H9 (cell line): ENCODE results near the gene ARL17B. TPM values are rescaled to one million over a fixed set of nuclear protein-coding genes. Genes with fewer than 3 reads are reported as not detected.
"Not testable (repeated sequence)": the region's sequence is repeated elsewhere in the genome, so short reads cannot be mapped to it uniquely, and the experiment has no call there.

ENCODE experiments used
- DNase-seq: peaks from one replicate; pipeline ENCODE4 v3.0.0-alpha.2; 2017
- H2AFZ ChIP-seq: one replicate; pipeline ENCODE4 v1.6.1; 2013; ENCODE audit warnings: mild to moderate bottlenecking, low read length, control low read depth, moderate library complexity
- H2AK5ac ChIP-seq: 2 replicates; pipeline ENCODE4 v1.6.1; 2013; ENCODE audit warnings: low read length, control low read depth, mixed read lengths; ENCODE audit not compliant: insufficient read length
- H2BK120ac ChIP-seq: one replicate; pipeline ENCODE4 v1.6.1; 2013; ENCODE audit warnings: low read depth, mild to moderate bottlenecking, low read length, control low read depth, inconsistent platforms; ENCODE audit not compliant: poor library complexity, severe bottlenecking
- H2BK12ac ChIP-seq: 2 replicates; pipeline ENCODE4 v1.6.1; 2013; ENCODE audit warnings: low read length, control low read depth, mixed read lengths, low read depth; ENCODE audit not compliant: insufficient read length
- H2BK15ac ChIP-seq: 2 replicates; pipeline ENCODE4 v1.6.1; 2013; ENCODE audit warnings: low read depth, low read length, control low read depth
- H2BK20ac ChIP-seq: one replicate; pipeline ENCODE4 v1.6.1; 2013; ENCODE audit warnings: low read depth, mild to moderate bottlenecking, low read length, control low read depth, inconsistent platforms; ENCODE audit not compliant: poor library complexity, severe bottlenecking
- H2BK5ac ChIP-seq: 2 replicates; pipeline ENCODE4 v1.6.1; 2013; ENCODE audit warnings: low read length, control low read depth, mixed read lengths; ENCODE audit not compliant: insufficient read length
- H3K14ac ChIP-seq: 2 replicates; pipeline ENCODE4 v1.6.1; 2013; ENCODE audit warnings: low read length, control low read depth; ENCODE audit not compliant: insufficient read depth
- H3K18ac ChIP-seq: 2 replicates; pipeline ENCODE4 v1.6.1; 2013; ENCODE audit warnings: low read depth, mild to moderate bottlenecking, mixed read lengths, low read length, control low read depth; ENCODE audit not compliant: insufficient read length
- H3K23ac ChIP-seq: 2 replicates; pipeline ENCODE4 v1.6.1; 2013; ENCODE audit warnings: low read length, control low read depth, mixed read lengths, low read depth; ENCODE audit not compliant: insufficient read length
- H3K23me2 ChIP-seq: 2 replicates; pipeline ENCODE4 v1.6.1; 2013; ENCODE audit warnings: low read depth, mild to moderate bottlenecking, mixed read lengths, low read length, control low read depth; ENCODE audit not compliant: insufficient read length, poor library complexity, severe bottlenecking
- H3K27ac ChIP-seq: 2 replicates; pipeline ENCODE4 v1.5.1; 2013; ENCODE audit warnings: low read length, control low read depth, mixed read lengths, low read depth; ENCODE audit not compliant: insufficient read length
- H3K27me3 ChIP-seq: 2 replicates; pipeline ENCODE4 v1.6.1; 2013; ENCODE audit warnings: low read length, control low read depth, inconsistent platforms; ENCODE audit not compliant: insufficient read depth
- H3K4ac ChIP-seq: 2 replicates; pipeline ENCODE4 v1.6.1; 2013; ENCODE audit warnings: low read depth, mild to moderate bottlenecking, control low read depth, inconsistent platforms, low read length, moderate library complexity
- H3K4me1 ChIP-seq: 2 replicates; pipeline ENCODE4 v1.6.1; 2013; ENCODE audit warnings: low read length, control low read depth, inconsistent platforms; ENCODE audit not compliant: insufficient read depth
- H3K4me2 ChIP-seq: 2 replicates; pipeline ENCODE4 v1.6.1; 2013; ENCODE audit warnings: low read length, control low read depth, mixed read lengths; ENCODE audit not compliant: insufficient read length, insufficient read depth
- H3K56ac ChIP-seq: 2 replicates; pipeline ENCODE4 v1.6.1; 2013; ENCODE audit warnings: low read depth, mild to moderate bottlenecking, mixed read lengths, low read length, control low read depth; ENCODE audit not compliant: insufficient read length
- H3K79me1 ChIP-seq: 2 replicates; pipeline ENCODE4 v1.6.1; 2013; ENCODE audit warnings: low read depth, mild to moderate bottlenecking, moderate library complexity, low read length, control low read depth, inconsistent platforms; ENCODE audit not compliant: insufficient read depth, poor library complexity, severe bottlenecking
- H3K79me2 ChIP-seq: 2 replicates; pipeline ENCODE4 v1.6.1; 2013; ENCODE audit warnings: low read length, control low read depth, inconsistent platforms; ENCODE audit not compliant: insufficient read depth
- H3K9ac ChIP-seq: 2 replicates; pipeline ENCODE4 v1.6.1; 2013; ENCODE audit warnings: low read length, control low read depth, mixed read lengths; ENCODE audit not compliant: insufficient read length; ENCODE audit errors: extremely low read depth
- H3K9me3 ChIP-seq: one replicate; pipeline ENCODE4 v1.6.1; 2013; ENCODE audit warnings: low read depth, low read length, inconsistent platforms; ENCODE audit not compliant: control insufficient read depth
- H3T11ph ChIP-seq: one replicate; pipeline ENCODE4 v1.6.1; 2013; ENCODE audit warnings: mild to moderate bottlenecking, low read length, control low read depth, inconsistent platforms
- H4K20me1 ChIP-seq: one replicate; pipeline ENCODE4 v1.6.1; 2013; ENCODE audit not compliant: control insufficient read depth, insufficient read length, insufficient read depth
- H4K5ac ChIP-seq: 2 replicates; pipeline ENCODE4 v1.6.1; 2013; ENCODE audit warnings: low read depth, mild to moderate bottlenecking, mixed read lengths, low read length, control low read depth; ENCODE audit not compliant: insufficient read length
- H4K8ac ChIP-seq: replicated peaks from 2 replicates; pipeline ENCODE4 v1.6.1; 2013; ENCODE audit warnings: low read length, control low read depth, mixed read lengths, low read depth; ENCODE audit not compliant: insufficient read length
- H4K91ac ChIP-seq: 2 replicates; pipeline ENCODE4 v1.6.1; 2013; ENCODE audit warnings: low read depth, mild to moderate bottlenecking, moderate library complexity, mixed read lengths, low read length, control low read depth; ENCODE audit not compliant: insufficient read length
- H3K27ac Mint-ChIP-seq, 3 experiments: 2 replicates in 2 of 3; 3 replicates in 1 of 3; pipeline ENCODE4 v1.8.0; 2020 to 2021; ENCODE audit warnings: mixed read lengths in 3 of 3, mild to moderate bottlenecking in 1 of 3, moderate library complexity in 1 of 3
- H3K27me3 Mint-ChIP-seq: 2 replicates; pipeline ENCODE4 v1.8.0; 2021; ENCODE audit warnings: low read depth, mild to moderate bottlenecking, moderate library complexity, mixed read lengths
- H3K36me3 Mint-ChIP-seq, 3 experiments: 2 replicates in 2 of 3; 3 replicates in 1 of 3; pipeline ENCODE4 v1.8.0; 2020 to 2021; ENCODE audit warnings: low read depth in 3 of 3, mixed read lengths in 3 of 3; ENCODE audit not compliant: insufficient read depth in 1 of 3
- H3K4me1 Mint-ChIP-seq, 2 experiments: 2 replicates each; pipeline ENCODE4 v1.8.0; 2020; ENCODE audit warnings: mixed read lengths in 2 of 2
- H3K4me3 Mint-ChIP-seq, 2 experiments: 2 replicates in 1 of 2; 3 replicates in 1 of 2; pipeline ENCODE4 v1.8.0; 2020 to 2021; ENCODE audit warnings: mild to moderate bottlenecking in 2 of 2, mixed read lengths in 2 of 2, moderate library complexity in 1 of 2
- H3K9me3 Mint-ChIP-seq, 2 experiments: 2 replicates in 1 of 2; 3 replicates in 1 of 2; pipeline ENCODE4 v1.8.0; 2020; ENCODE audit warnings: mild to moderate bottlenecking in 2 of 2, mixed read lengths in 2 of 2, moderate library complexity in 1 of 2
- WGBS: extraction: QIAGEN DNeasy Blood & Tissue Kit; methylation state at CpG from one replicate; pipeline ENCODE4 v1.1.7; 2013; ENCODE audit warnings: missing lambda C conversion rate, low lambda C conversion rate, mixed read lengths; ENCODE audit not compliant: insufficient read length; ENCODE audit errors: extremely low coverage; 5-methylcytosine and 5-hydroxymethylcytosine counted together
- total RNA-seq: library from RNA; stranded (reverse); gene quantifications from 2 replicates; pipeline ENCODE4 v1.2.1, GENCODE V29; 2021

The ARL17B gene
- total RNA-seq, 1 experiment from 2014 or later, result 10.8 TPM

GRCh38 chr17:46249153-46249552 is 112.4 kb downstream of the ARL17B start:
- H3K4me2 ChIP-seq, H3K27ac Mint-ChIP-seq, H3K27me3 ChIP-seq, H3K9me3 Mint-ChIP-seq, H3K18ac ChIP-seq, H2AK5ac ChIP-seq, H3K23me2 ChIP-seq, H3K4ac ChIP-seq, H4K5ac ChIP-seq, H3K4me1 ChIP-seq, H2BK120ac ChIP-seq, H2AFZ ChIP-seq, H2BK5ac ChIP-seq, H2BK20ac ChIP-seq, H3K27ac ChIP-seq, H3K79me2 ChIP-seq, H4K91ac ChIP-seq, DNase-seq, H3K79me1 ChIP-seq, H3K9ac ChIP-seq, H3K9me3 ChIP-seq, H3K56ac ChIP-seq, H3K27me3 Mint-ChIP-seq, H3K23ac ChIP-seq, H4K8ac ChIP-seq, H3T11ph ChIP-seq, H2BK12ac ChIP-seq, H3K4me1 Mint-ChIP-seq, H3K14ac ChIP-seq, H3K4me3 Mint-ChIP-seq, H3K36me3 Mint-ChIP-seq, H4K20me1 ChIP-seq, H2BK15ac ChIP-seq: not testable (repeated sequence)
- WGBS, result no CpG with 5 or more reads among the region's 3 CpGs

GRCh38 chr17:46244949-46245768 is 116.4 kb downstream of the ARL17B start:
- not testable (repeated sequence) for H4K5ac ChIP-seq, H4K91ac ChIP-seq, H4K8ac ChIP-seq, H3K4me1 Mint-ChIP-seq, H3K23me2 ChIP-seq, H3K4me3 Mint-ChIP-seq, H3K27ac ChIP-seq, H3K23ac ChIP-seq, H3K9me3 Mint-ChIP-seq, H3K27me3 ChIP-seq, H2AFZ ChIP-seq, H3K79me1 ChIP-seq, H3T11ph ChIP-seq, H4K20me1 ChIP-seq, H3K4me1 ChIP-seq, H3K4ac ChIP-seq, H3K79me2 ChIP-seq, H3K9me3 ChIP-seq, H3K9ac ChIP-seq, H2AK5ac ChIP-seq, H3K56ac ChIP-seq, H3K4me2 ChIP-seq, H2BK5ac ChIP-seq, H2BK20ac ChIP-seq, H2BK12ac ChIP-seq, H3K27me3 Mint-ChIP-seq, H3K14ac ChIP-seq, H2BK120ac ChIP-seq, H3K36me3 Mint-ChIP-seq, H2BK15ac ChIP-seq, H3K18ac ChIP-seq
- no CpG with 5 or more reads among the region's 14 CpGs for WGBS
- peak overlapping the region in 1 of 3 experiments; percentile 44; a peak in 1 of 7 replicates for H3K27ac Mint-ChIP-seq
- peak; percentile 46 for DNase-seq
